Activated T-cell treated with anti-CD3 and anti-CD28 coated beads, Interleukin-2, amount 50 U/mL, for 4 hours (primary cell): ENCODE results near the gene GET4. TPM values are rescaled to one million over a fixed set of nuclear protein-coding genes. Genes with fewer than 3 reads are reported as not detected.
"Not testable (repeated sequence)": the region's sequence is repeated elsewhere in the genome, so short reads cannot be mapped to it uniquely, and the experiment has no call there.

Experiments used
- ATAC-seq, 2 donors: fragments of 200-7000 bp; cut with Tn5 transposase; one replicate each; pipeline ENCODE4 v1.10.0; 2021
- DNase-seq: peaks from one replicate; pipeline ENCODE4 v3.0.0-alpha.2; 2020
- H3K27me3 Mint-ChIP-seq: one replicate; pipeline ENCODE4 v1.8.0; 2021; ENCODE audit warnings: low read depth, mixed read lengths
- H3K36me3 Mint-ChIP-seq: one replicate; pipeline ENCODE4 v1.8.0; 2022; ENCODE audit warnings: mixed read lengths; ENCODE audit not compliant: insufficient read depth
- H3K4me1 Mint-ChIP-seq: one replicate; pipeline ENCODE4 v1.8.0; 2021; ENCODE audit warnings: low read depth, mixed read lengths
- H3K4me3 Mint-ChIP-seq: one replicate; pipeline ENCODE4 v1.8.0; 2021; ENCODE audit warnings: mild to moderate bottlenecking, moderate library complexity, mixed read lengths
- H3K9me3 Mint-ChIP-seq: one replicate; pipeline ENCODE4 v1.8.0; 2021; ENCODE audit warnings: mixed read lengths
- total RNA-seq, 3 donors: library from RNA; stranded (reverse); gene quantifications; one replicate each; pipeline ENCODE4 v1.2.1, GENCODE V29; 2021

Gene GET4
- total RNA-seq, 3 donors from 2014 or later: 47.9 to 55.3 (median 52.1) TPM

DNA sequence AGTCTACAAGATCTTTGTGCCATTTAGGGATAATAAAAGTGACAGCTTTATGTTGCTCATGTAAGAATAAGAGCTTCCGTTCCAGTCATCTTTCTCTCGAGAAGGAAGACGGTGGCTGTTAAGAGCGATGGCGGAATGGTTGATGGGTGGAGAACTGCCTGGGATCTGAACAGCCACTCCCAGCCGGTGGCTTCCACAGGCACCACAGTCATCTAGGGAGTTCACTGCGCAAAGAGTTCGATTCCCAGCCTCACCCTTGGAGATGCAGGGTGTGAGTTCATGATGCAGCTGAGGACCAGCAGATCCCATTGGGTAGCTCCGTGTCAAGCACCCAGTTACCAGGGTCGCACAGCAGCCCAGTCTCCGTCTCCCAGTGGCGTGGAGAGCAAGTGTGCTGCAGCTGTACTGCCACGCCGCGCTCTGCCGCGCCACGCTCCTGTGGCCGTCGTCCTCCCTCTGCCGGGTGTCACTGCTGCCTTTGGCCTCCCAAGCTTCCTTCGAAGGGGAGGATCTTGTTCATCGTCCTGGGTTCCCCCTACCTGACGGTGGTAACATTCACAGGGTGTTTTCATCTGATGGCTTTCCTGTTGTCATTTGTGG lies 36.3 kb upstream of the GET4 start:
- no peaks in the 10 kb centered on the region for H3K9me3 Mint-ChIP-seq
- peaks cover 33% of the 10 kb centered on the region for H3K36me3 Mint-ChIP-seq
- no peaks in the 10 kb centered on the region for H3K27me3 Mint-ChIP-seq
- H3K4me1 Mint-ChIP-seq: peaks cover 23% of the 10 kb centered on the region
- no peak overlapping the region for H3K4me3 Mint-ChIP-seq
- DNase-seq (no peak), ATAC-seq (no peak)

- ATAC-seq: no peak
- Mint-ChIP-seq H3K27me3 (no peaks in the 10 kb centered on the region), H3K4me1 (peaks cover 6% of the 10 kb centered on the region), H3K36me3 (peaks cover 32% of the 10 kb centered on the region), H3K9me3 (no peaks in the 10 kb centered on the region), H3K4me3 (no peak overlapping the region)
- no peak for DNase-seq
Measured at GRCh38 chr7:841943-842342, 34.4 kb upstream of the GET4 start.

DNA sequence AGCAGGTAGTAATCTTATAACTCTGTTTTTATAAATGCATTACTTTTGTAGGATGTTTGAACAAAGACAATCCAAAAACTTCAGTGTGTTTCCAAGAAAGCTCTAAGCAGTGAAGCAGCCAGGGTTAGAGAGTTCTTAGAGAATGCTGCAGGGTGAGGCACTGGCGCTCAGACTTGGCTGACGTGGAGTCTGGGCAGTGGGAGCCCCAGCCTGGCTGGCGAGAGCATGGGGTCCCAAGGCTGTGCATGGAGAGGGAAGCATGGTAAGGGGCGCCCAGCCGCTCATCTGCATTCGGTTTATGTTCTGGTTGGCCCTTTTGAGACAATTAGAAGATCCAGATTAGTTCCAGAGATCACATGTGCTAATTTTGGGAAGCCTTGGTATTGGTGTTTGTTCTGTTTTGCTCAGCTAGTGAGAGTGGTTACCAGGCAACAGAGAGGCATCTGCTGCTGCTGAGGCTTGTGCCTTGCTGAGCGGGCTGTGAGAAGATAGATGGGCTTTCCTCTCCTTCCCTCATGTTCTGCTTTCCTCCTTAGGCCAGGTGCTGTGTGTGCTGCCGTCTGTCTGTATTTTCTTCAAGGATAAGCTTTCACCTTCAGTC lies 33.8 kb upstream of the GET4 start:
- Mint-ChIP-seq H3K9me3 (no peaks in the 10 kb centered on the region), H3K4me1 (peaks cover 3% of the 10 kb centered on the region), H3K27me3 (no peaks in the 10 kb centered on the region), H3K4me3 (no peak overlapping the region), H3K36me3 (peaks cover 32% of the 10 kb centered on the region)
- DNase-seq (no peak), ATAC-seq (no peak)

GRCh38 chr7:843230-843629 lies 33.1 kb upstream of the GET4 start:
- Mint-ChIP-seq H3K4me3 (no peak overlapping the region), H3K9me3 (no peaks in the 10 kb centered on the region), H3K4me1 (no peaks in the 10 kb centered on the region), H3K36me3 (peaks cover 34% of the 10 kb centered on the region), H3K27me3 (no peaks in the 10 kb centered on the region)
- ATAC-seq (no peak), DNase-seq (no peak)

DNA sequence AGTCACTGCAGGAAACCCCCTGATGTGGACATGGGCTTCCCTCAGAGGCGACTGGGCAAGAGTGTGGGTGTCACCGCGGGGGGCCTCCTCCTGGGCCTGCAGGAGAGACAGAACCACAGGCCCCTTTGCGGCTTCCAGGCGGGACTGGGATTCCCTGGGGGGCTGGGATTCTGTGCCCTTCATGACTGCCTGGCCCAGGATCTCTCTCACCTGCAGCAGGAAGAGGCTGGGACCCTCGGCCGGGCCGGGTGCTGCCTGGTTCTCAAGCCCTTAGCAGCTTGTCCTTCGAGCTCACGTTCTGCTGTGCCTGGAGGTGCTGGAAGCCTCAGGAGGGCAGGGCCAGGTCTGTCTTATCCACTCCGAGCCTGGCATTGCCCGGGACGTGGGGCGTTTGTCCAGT lies 32.3 kb upstream of the GET4 start:
- peaks cover 31% of the 10 kb centered on the region for H3K36me3 Mint-ChIP-seq
- no peaks in the 10 kb centered on the region for H3K4me1 Mint-ChIP-seq
- H3K9me3 Mint-ChIP-seq: no peaks in the 10 kb centered on the region

DNA sequence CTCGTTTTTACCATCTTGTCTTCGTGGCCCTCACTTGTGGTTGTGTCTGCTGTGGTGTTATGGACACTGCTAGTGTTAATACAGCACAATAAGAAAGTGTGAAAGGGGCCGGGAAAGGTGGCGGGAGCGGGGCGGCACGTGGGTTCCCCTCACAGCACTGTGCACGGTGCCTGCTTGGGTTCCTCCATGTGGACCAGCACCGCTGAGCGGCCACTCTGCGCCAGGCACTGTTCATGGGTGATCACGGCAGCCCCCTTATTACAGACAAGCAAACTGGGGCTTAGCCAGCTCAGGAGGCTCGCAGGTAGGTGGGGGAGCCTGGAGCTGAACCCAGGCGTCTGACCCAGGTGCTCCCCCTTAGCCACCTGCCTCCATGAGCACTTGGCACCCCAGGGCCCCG lies 31.8 kb upstream of the GET4 start:
- H3K36me3 Mint-ChIP-seq: peaks cover 34% of the 10 kb centered on the region
- ATAC-seq (no peak), DNase-seq (no peak)
- no peaks in the 10 kb centered on the region for H3K9me3 Mint-ChIP-seq
- H3K4me3 Mint-ChIP-seq: no peak overlapping the region
- no peaks in the 10 kb centered on the region for H3K27me3 Mint-ChIP-seq
- H3K4me1 Mint-ChIP-seq: no peaks in the 10 kb centered on the region

More for the DNA sequence above, 32.3 kb upstream of the GET4 start:
- no peak overlapping the region for H3K4me3 Mint-ChIP-seq
- no peak for ATAC-seq
- DNase-seq: no peak
- H3K27me3 Mint-ChIP-seq: no peaks in the 10 kb centered on the region

GRCh38 chr7:845091-845490 lies 31.3 kb upstream of the GET4 start:
- DNase-seq: no peak
- H3K36me3 Mint-ChIP-seq: peaks cover 31% of the 10 kb centered on the region
- H3K27me3 Mint-ChIP-seq: no peaks in the 10 kb centered on the region
- no peaks in the 10 kb centered on the region for H3K9me3 Mint-ChIP-seq
- H3K4me3 Mint-ChIP-seq: no peak overlapping the region
- ATAC-seq: no peak
- H3K4me1 Mint-ChIP-seq: no peaks in the 10 kb centered on the region

GRCh38 chr7:845731-846130 lies 30.6 kb upstream of the GET4 start:
- DNase-seq (no peak), ATAC-seq (no peak)
- Mint-ChIP-seq H3K9me3 (no peaks in the 10 kb centered on the region), H3K4me1 (no peaks in the 10 kb centered on the region), H3K27me3 (no peaks in the 10 kb centered on the region), H3K4me3 (no peak overlapping the region), H3K36me3 (peaks cover 31% of the 10 kb centered on the region)

DNA sequence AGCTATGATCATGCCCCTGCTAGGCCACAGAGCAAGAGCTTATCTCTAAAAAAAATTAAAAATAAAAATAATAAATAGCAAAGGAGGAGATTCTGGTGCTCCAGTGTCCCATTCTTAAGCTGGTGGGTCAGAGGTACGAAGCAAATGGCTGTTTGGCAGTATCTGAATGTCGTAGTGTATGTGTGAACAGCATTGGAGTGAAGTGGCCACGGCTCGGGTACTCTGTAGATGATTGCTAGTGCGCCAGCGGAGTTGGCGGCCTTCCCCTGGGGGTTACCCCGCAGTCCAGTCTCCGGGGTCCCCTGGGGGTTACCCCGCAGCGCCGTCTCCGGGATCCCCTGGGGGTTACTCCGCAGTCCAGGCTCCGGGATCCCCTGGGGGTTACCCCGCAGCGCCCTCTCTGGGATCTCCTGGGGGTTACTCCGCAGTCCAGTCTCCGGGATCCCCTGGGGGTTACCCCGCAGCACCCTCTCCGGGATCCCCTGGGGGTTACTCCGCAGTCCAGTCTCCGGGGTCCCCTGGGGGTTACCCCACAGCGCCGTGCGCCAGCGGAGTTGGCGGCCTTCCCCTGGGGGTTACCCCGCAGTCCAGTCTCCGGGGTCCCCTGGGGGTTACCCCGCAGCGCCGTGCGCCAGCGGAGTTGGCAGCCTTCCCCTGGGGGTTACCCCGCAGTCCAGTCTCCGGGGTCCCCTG lies 29.2 kb upstream of the GET4 start:
- H3K36me3 Mint-ChIP-seq: peaks cover 28% of the 10 kb centered on the region
- not testable (repeated sequence) for H3K27me3 Mint-ChIP-seq

DNA sequence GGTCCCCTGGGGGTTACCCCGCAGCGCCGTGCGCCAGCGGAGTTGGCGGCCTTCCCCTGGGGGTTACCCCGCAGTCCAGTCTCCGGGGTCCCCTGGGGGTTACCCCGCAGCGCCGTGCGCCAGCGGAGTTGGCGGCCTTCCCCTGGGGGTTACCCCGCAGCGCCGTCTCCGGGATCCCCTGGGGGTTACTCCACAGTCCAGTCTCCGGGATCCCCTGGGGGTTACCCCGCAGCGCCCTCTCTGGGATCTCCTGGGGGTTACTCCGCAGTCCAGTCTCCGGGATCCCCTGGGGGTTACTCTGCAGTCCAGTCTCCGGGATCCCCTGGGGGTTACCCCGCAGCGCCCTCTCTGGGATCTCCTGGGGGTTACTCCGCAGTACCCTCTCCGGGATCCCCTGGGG lies 28.6 kb upstream of the GET4 start:
- not testable (repeated sequence) for H3K27me3 Mint-ChIP-seq, H3K4me1 Mint-ChIP-seq, H3K9me3 Mint-ChIP-seq, DNase-seq, H3K4me3 Mint-ChIP-seq, ATAC-seq
- H3K36me3 Mint-ChIP-seq: peaks cover 22% of the 10 kb centered on the region

More for the DNA sequence above, 29.2 kb upstream of the GET4 start:
- not testable (repeated sequence) for H3K9me3 Mint-ChIP-seq, ATAC-seq, DNase-seq, H3K4me3 Mint-ChIP-seq, H3K4me1 Mint-ChIP-seq

DNA sequence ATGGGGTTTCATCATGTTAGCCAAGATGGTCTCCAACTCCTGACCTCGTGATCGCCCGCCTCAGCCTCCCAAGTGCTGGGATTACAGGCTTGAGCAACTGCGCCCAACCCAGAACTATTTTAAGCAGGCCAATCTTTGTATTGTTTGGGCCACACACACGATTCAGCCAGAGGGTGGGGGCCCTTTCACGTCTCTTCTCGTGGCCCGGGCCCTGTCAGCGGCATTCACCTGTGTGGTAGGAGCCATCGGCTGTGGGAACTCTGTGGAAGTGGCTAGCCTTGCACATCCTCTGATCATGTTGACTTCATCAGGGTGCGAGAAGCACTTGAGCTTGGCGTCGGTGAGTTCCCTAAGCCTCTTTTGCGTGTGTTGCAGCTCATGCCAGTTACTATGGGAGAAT lies 27.2 kb upstream of the GET4 start:
- ATAC-seq (no peak), DNase-seq (no peak)
- Mint-ChIP-seq H3K4me3 (no peak overlapping the region), H3K4me1 (no peaks in the 10 kb centered on the region), H3K9me3 (no peaks in the 10 kb centered on the region), H3K27me3 (no peaks in the 10 kb centered on the region), H3K36me3 (peaks cover 20% of the 10 kb centered on the region)

- no peak for DNase-seq
- Mint-ChIP-seq H3K4me1 (no peaks in the 10 kb centered on the region), H3K36me3 (peaks cover 20% of the 10 kb centered on the region), H3K4me3 (no peak overlapping the region), H3K9me3 (no peaks in the 10 kb centered on the region), H3K27me3 (no peaks in the 10 kb centered on the region)
- no peak for ATAC-seq
Measured at GRCh38 chr7:849781-850180, 26.6 kb upstream of the GET4 start.

GRCh38 chr7:851204-851603 lies 25.1 kb upstream of the GET4 start:
- Mint-ChIP-seq H3K4me1 (no peaks in the 10 kb centered on the region), H3K4me3 (no peak overlapping the region), H3K9me3 (no peaks in the 10 kb centered on the region), H3K36me3 (peaks cover 20% of the 10 kb centered on the region), H3K27me3 (no peaks in the 10 kb centered on the region)
- ATAC-seq (no peak), DNase-seq (no peak)

- ATAC-seq: no peak
- DNase-seq: no peak
- Mint-ChIP-seq H3K9me3 (no peaks in the 10 kb centered on the region), H3K4me1 (no peaks in the 10 kb centered on the region), H3K36me3 (peaks cover 20% of the 10 kb centered on the region), H3K4me3 (no peak overlapping the region), H3K27me3 (no peaks in the 10 kb centered on the region)
Measured at GRCh38 chr7:853366-854117, 22.8 kb upstream of the GET4 start.
